Measurements from ENCODE around the gene HERC4.
"Not testable (repeated sequence)": the region's sequence is repeated elsewhere in the genome, so short reads cannot be mapped to it uniquely, and the experiment has no call there.

Gene HERC4

GRCh38 chr10:68049289-68050078 lies 25.6 kb downstream of the HERC4 start:
- no peak overlapping the region for H3K4me3 Mint-ChIP-seq
- no peaks in the 10 kb centered on the region for H3K27me3 Mint-ChIP-seq
- ATAC-seq (replicated peaks) = no peak
- DNase-seq = no peak
- H3K9me3 Mint-ChIP-seq = no peaks in the 10 kb centered on the region
- no peak overlapping the region for H3K27ac Mint-ChIP-seq
- peaks cover 32 to 45% of the 10 kb centered on the region in 2 donors for H3K4me1 Mint-ChIP-seq
- peaks cover 34 to 40% of the 10 kb centered on the region in 2 donors for H3K36me3 Mint-ChIP-seq

GRCh38 chr10:68047554-68048327 lies 27.3 kb downstream of the HERC4 start:
- Mint-ChIP-seq H3K4me3 (peak overlapping the region; percentile 5 to 62), H3K27ac (no peak overlapping the region), H3K27me3 (no peaks in the 10 kb centered on the region), H3K36me3 (peaks cover 34 to 35% of the 10 kb centered on the region in 2 donors), H3K9me3 (no peaks in the 10 kb centered on the region), H3K4me1 (peaks cover 30 to 43% of the 10 kb centered on the region in 2 donors)
- no peak for DNase-seq
- no peak for ATAC-seq (replicated peaks)

GRCh38 chr10:68047122-68047521 lies 28.0 kb downstream of the HERC4 start:
- H3K36me3 Mint-ChIP-seq = peaks cover 31 to 35% of the 10 kb centered on the region in 2 donors
- H3K27me3 Mint-ChIP-seq = no peaks in the 10 kb centered on the region
- ATAC-seq (replicated peaks) (peak; percentile 45 to 64), DNase-seq (no peak)
- H3K4me3 Mint-ChIP-seq = peak overlapping the region; percentile 46 to 62
- no peaks in the 10 kb centered on the region for H3K9me3 Mint-ChIP-seq
- H3K27ac Mint-ChIP-seq = no peak overlapping the region
- H3K4me1 Mint-ChIP-seq = peaks cover 30 to 43% of the 10 kb centered on the region in 2 donors

GRCh38 chr10:68046642-68047041 lies 28.4 kb downstream of the HERC4 start:
- no peaks in the 10 kb centered on the region for H3K27me3 Mint-ChIP-seq
- H3K9me3 Mint-ChIP-seq = no peaks in the 10 kb centered on the region
- DNase-seq (no peak), ATAC-seq (replicated peaks) (peak; percentile 25 to 65)
- H3K36me3 Mint-ChIP-seq = peaks cover 27 to 35% of the 10 kb centered on the region in 2 donors
- peaks cover 30 to 43% of the 10 kb centered on the region in 2 donors for H3K4me1 Mint-ChIP-seq
- H3K4me3 Mint-ChIP-seq = peak overlapping the region; percentile 46 to 62
- no peak overlapping the region for H3K27ac Mint-ChIP-seq

- no peaks in the 10 kb centered on the region for H3K27me3 Mint-ChIP-seq
- peaks cover 26 to 31% of the 10 kb centered on the region in 2 donors for H3K36me3 Mint-ChIP-seq
- H3K4me3 Mint-ChIP-seq = no peak overlapping the region
- no peaks in the 10 kb centered on the region for H3K9me3 Mint-ChIP-seq
- no peak overlapping the region for H3K27ac Mint-ChIP-seq
- DNase-seq (no peak), ATAC-seq (replicated peaks) (no peak)
- H3K4me1 Mint-ChIP-seq = peaks cover 22 to 25% of the 10 kb centered on the region in 2 donors
Observed at GRCh38 chr10:68043030-68043429, 32.1 kb downstream of the HERC4 start.

GRCh38 chr10:68032113-68032512 lies 43.0 kb downstream of the HERC4 start:
- DNase-seq (no peak), ATAC-seq (replicated peaks) (no peak)
- H3K27me3 Mint-ChIP-seq = no peaks in the 10 kb centered on the region
- H3K4me1 Mint-ChIP-seq = peaks cover 8 to 19% of the 10 kb centered on the region in 2 donors
- peaks cover 21 to 31% of the 10 kb centered on the region in 2 donors for H3K36me3 Mint-ChIP-seq
- no peak overlapping the region for H3K27ac Mint-ChIP-seq
- H3K4me3 Mint-ChIP-seq = no peak overlapping the region
- no peaks in the 10 kb centered on the region for H3K9me3 Mint-ChIP-seq

GRCh38 chr10:68027429-68027828 lies 47.7 kb downstream of the HERC4 start:
- Mint-ChIP-seq H3K36me3 (peaks cover 18 to 24% of the 10 kb centered on the region in 2 donors), H3K9me3 (no peaks in the 10 kb centered on the region), H3K27me3 (no peaks in the 10 kb centered on the region), H3K27ac (no peak overlapping the region), H3K4me1 (no peaks in the 10 kb centered on the region), H3K4me3 (no peak overlapping the region)
- ATAC-seq (replicated peaks) (no peak), DNase-seq (no peak)

GRCh38 chr10:68023292-68023691 lies 51.8 kb downstream of the HERC4 start:
- H3K36me3 Mint-ChIP-seq = peaks cover 41 to 53% of the 10 kb centered on the region in 2 donors
- no peak overlapping the region for H3K27ac Mint-ChIP-seq
- H3K4me1 Mint-ChIP-seq = peaks cover 0 to 5% of the 10 kb centered on the region in 2 donors
- H3K9me3 Mint-ChIP-seq = peaks cover 5 to 8% of the 10 kb centered on the region in 2 donors
- ATAC-seq (replicated peaks) (no peak), DNase-seq (no peak)
- no peak overlapping the region for H3K4me3 Mint-ChIP-seq
- no peaks in the 10 kb centered on the region for H3K27me3 Mint-ChIP-seq

- DNase-seq; ATAC-seq (replicated peaks); H3K4me3 Mint-ChIP-seq; H3K27me3 Mint-ChIP-seq; H3K4me1 Mint-ChIP-seq; H3K9me3 Mint-ChIP-seq: not testable (repeated sequence)
- Mint-ChIP-seq H3K27ac (peak overlapping the region; percentile 14), H3K36me3 (peaks cover 37 to 51% of the 10 kb centered on the region in 2 donors)
Observed at GRCh38 chr10:68022324-68022723, 52.8 kb downstream of the HERC4 start.

GRCh38 chr10:68016519-68016918 lies 58.6 kb downstream of the HERC4 start:
- DNase-seq; H3K27ac Mint-ChIP-seq; ATAC-seq (replicated peaks); H3K27me3 Mint-ChIP-seq; H3K9me3 Mint-ChIP-seq; H3K4me3 Mint-ChIP-seq: not testable (repeated sequence)
- Mint-ChIP-seq H3K4me1 (peaks cover 0 to 12% of the 10 kb centered on the region in 2 donors), H3K36me3 (peaks cover 23 to 37% of the 10 kb centered on the region in 2 donors)

- no peak for DNase-seq
- Mint-ChIP-seq H3K4me1 (peaks cover 0 to 7% of the 10 kb centered on the region in 2 donors), H3K27me3 (no peaks in the 10 kb centered on the region), H3K4me3 (no peak overlapping the region), H3K9me3 (peaks cover 0 to under 1% of the 10 kb centered on the region in 2 donors), H3K36me3 (peaks cover 34 to 42% of the 10 kb centered on the region in 2 donors), H3K27ac (no peak overlapping the region)
- no peak for ATAC-seq (replicated peaks)
Observed at GRCh38 chr10:68010426-68010940, 64.6 kb downstream of the HERC4 start.

- no peaks in the 10 kb centered on the region for H3K4me1 Mint-ChIP-seq
- H3K36me3 Mint-ChIP-seq = peaks cover 55 to 60% of the 10 kb centered on the region in 2 donors
- H3K27me3 Mint-ChIP-seq = no peaks in the 10 kb centered on the region
- H3K27ac Mint-ChIP-seq = no peak overlapping the region
- no peak for ATAC-seq (replicated peaks)
- H3K4me3 Mint-ChIP-seq = no peak overlapping the region
- H3K9me3 Mint-ChIP-seq = peaks cover 0 to 2% of the 10 kb centered on the region in 2 donors
- no peak for DNase-seq
Observed at GRCh38 chr10:68007356-68007755, 67.7 kb downstream of the HERC4 start.

GRCh38 chr10:68001539-68001938 lies 73.5 kb downstream of the HERC4 start:
- no peak overlapping the region for H3K27ac Mint-ChIP-seq
- peaks cover 0 to 2% of the 10 kb centered on the region in 2 donors for H3K9me3 Mint-ChIP-seq
- no peak overlapping the region for H3K4me3 Mint-ChIP-seq
- no peaks in the 10 kb centered on the region for H3K4me1 Mint-ChIP-seq
- H3K36me3 Mint-ChIP-seq = peaks cover 39 to 40% of the 10 kb centered on the region in 2 donors
- H3K27me3 Mint-ChIP-seq = no peaks in the 10 kb centered on the region
- no peak for DNase-seq
- no peak for ATAC-seq (replicated peaks)

GRCh38 chr10:68001000-68001399 lies 74.1 kb downstream of the HERC4 start:
- Mint-ChIP-seq H3K36me3 (peaks cover 40 to 43% of the 10 kb centered on the region in 2 donors), H3K4me1 (no peaks in the 10 kb centered on the region), H3K27ac (no peak overlapping the region), H3K27me3 (no peaks in the 10 kb centered on the region), H3K9me3 (peaks cover 0 to 2% of the 10 kb centered on the region in 2 donors), H3K4me3 (no peak overlapping the region)
- ATAC-seq (replicated peaks) (no peak), DNase-seq (no peak)

Data from stimulated activated naive B cell treated with anti-CD40 and anti-IgM and Interleukin-4, amounts not matched to agents 10 μg/mL and 1 μg/mL and 100 μg/mL, for 72 hours (primary cell).